WI38 (cell line): ENCODE measurements around the gene PLEKHG5.
"Not testable (repeated sequence)": the region's sequence is repeated elsewhere in the genome, so short reads cannot be mapped to it uniquely, and the experiment has no call there.

Experiments used
- H3K4me3 ChIP-seq: 2 replicates; pipeline ENCODE4 v1.5.1; 2011; ENCODE audit warnings: low read depth, mild to moderate bottlenecking, control low read depth, low read length
- TF ChIP-seq, protein P1 (sequence below): IDR thresholded peaks from 2 replicates; pipeline ENCODE4 v1.5.1; 2012; ENCODE audit warnings: low read depth, mild to moderate bottlenecking, control low read depth, low read length

PLEKHG5 gene

DNA sequence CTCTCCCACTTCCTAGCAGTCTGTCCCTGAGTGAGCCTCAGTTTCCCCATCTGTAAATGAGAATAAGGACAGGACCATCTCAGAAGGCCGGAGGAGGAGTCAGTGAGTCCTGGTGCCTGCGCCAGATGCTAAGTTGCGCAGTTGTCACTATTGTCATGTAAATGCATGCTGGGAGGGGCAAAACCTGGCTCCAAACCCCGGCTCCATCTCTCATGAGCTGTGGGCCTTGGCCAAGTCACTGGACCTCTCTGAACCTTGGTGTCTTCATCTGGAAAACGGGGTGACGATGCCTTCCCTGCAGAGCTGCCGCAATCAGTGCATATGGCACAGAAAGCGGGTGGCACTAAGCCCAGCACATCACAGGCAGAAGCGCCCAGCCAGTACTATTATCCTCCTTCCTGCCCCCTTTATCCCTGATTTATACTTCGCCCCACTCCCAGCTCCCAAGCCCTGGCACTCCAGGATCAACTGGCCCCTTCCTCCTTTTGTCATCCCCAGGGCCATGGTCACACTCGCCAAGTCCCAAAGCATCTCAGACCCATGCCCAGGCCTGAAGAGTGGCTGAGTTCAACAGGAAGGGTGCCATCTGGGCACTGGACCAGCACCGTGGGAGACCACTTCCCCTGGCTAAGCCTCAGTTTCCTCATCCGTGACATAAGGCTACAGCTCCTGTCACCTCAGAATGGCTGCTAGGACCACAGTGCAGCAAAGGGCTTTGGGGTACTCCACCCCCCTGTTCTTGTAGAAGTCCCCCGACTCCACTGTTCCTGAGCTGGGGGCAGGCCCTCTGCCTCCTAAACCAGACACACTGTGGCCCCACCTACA, 4.3 kb upstream of the PLEKHG5 start:
- TF ChIP-seq, protein P1, sequence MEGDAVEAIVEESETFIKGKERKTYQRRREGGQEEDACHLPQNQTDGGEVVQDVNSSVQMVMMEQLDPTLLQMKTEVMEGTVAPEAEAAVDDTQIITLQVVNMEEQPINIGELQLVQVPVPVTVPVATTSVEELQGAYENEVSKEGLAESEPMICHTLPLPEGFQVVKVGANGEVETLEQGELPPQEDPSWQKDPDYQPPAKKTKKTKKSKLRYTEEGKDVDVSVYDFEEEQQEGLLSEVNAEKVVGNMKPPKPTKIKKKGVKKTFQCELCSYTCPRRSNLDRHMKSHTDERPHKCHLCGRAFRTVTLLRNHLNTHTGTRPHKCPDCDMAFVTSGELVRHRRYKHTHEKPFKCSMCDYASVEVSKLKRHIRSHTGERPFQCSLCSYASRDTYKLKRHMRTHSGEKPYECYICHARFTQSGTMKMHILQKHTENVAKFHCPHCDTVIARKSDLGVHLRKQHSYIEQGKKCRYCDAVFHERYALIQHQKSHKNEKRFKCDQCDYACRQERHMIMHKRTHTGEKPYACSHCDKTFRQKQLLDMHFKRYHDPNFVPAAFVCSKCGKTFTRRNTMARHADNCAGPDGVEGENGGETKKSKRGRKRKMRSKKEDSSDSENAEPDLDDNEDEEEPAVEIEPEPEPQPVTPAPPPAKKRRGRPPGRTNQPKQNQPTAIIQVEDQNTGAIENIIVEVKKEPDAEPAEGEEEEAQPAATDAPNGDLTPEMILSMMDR, result no peak
- H3K4me3 ChIP-seq, result no peak overlapping the region

DNA sequence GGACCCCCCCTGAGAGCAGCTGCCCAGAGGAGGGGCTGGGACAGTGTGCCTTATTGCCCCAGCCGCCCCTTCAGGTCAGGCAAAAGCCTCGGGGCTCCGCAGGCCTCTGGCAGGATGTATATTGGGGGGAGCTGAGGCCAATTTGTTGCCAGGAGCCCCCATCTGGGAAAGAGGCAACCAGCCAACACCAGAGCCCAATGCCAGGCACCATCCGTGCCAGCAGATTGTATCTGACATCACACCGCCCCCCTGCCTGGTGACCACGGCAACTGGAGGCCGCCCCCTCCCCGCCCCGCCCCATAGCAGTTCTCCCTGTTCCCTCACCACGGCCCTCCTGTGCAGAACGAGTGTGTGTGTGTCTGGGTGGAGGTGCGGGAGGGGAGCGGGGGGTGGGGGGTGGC, 3.6 kb upstream of the PLEKHG5 start:
- TF ChIP-seq, protein P1, result no peak
- no peak overlapping the region for H3K4me3 ChIP-seq

DNA sequence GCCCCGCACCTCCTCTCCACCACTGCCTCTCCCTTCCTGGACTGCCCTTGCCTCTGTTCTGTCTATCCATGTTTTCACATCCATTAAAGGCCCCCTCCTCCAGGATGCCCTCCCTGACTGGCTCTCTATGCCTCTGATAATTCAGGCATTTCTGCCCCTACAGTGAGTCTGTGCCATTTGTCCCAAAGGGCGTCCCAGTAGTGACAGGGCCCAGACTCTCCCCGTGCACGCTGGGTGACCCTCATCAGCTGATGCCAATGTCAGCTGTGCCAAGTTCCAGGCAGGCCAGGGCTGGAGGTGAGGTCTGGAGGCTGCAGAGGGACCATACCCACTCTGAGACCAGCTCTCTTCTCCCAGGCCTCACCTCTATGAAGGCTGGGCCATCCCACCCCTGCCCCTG, 3.2 kb upstream of the PLEKHG5 start:
- no peak overlapping the region for H3K4me3 ChIP-seq
- TF ChIP-seq, protein P1, result no peak

DNA sequence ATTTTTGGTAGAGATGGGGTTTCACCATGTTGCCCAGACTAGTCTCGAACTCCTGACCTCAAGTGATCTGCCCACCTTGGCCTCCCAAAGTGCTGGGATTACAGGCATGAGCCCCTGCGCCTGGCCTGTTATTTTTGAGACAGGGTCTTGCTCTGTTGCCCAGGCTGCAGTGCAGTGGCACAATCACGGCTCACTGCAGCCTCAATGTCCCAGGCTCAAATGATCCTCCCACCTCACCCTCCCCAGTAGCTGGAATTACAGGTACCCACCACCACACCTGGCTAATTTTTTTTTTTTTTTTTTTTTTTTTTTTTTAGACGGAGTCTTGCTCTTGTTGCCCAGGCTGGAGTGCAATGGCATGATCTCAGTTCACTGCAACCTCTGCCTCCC, 2.4 kb upstream of the PLEKHG5 start:
- not testable (repeated sequence) for H3K4me3 ChIP-seq

DNA sequence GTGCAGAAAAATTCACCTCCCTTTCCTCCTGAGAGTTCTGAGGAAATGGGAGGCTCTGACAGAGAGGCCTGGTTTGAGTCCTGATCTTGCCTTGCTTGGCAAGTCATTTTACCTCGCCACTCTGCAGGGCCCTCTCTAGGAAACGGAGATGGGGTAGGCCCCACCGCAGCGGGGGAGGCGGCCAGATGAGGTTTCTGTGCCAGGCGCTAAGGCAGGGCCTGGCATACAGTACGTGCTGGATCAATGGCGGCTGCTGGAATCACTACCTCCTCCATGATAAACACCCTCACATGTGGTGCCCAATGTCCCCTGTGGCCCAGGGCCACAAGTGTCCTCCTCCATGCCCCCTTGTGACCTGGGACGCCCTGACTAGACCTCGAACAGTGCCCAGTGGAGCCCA, 499 bp upstream of the PLEKHG5 start:
- TF ChIP-seq, protein P1, result no peak
- no peak overlapping the region for H3K4me3 ChIP-seq

DNA sequence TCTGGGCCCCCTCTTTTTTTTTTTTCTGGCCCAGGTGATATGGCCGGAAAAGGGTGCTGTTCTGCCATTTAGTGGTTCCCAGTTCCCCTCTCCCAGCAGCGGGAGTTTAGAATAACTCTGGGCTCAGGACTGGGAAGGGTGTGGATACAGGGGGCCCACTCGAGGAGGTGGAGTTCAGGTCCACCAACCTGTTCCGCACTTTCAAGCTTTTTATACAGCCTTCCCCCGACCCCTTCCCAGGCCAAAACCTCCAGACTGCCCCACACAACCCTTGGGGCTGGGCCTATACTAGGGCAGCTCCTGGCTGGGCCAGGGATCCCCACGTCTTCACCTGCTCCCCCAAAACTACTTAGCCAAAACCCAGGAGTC, 402 bp downstream of the PLEKHG5 start:
- H3K4me3 ChIP-seq, result peak overlapping the region; percentile 66
- TF ChIP-seq, protein P1, result no peak

DNA sequence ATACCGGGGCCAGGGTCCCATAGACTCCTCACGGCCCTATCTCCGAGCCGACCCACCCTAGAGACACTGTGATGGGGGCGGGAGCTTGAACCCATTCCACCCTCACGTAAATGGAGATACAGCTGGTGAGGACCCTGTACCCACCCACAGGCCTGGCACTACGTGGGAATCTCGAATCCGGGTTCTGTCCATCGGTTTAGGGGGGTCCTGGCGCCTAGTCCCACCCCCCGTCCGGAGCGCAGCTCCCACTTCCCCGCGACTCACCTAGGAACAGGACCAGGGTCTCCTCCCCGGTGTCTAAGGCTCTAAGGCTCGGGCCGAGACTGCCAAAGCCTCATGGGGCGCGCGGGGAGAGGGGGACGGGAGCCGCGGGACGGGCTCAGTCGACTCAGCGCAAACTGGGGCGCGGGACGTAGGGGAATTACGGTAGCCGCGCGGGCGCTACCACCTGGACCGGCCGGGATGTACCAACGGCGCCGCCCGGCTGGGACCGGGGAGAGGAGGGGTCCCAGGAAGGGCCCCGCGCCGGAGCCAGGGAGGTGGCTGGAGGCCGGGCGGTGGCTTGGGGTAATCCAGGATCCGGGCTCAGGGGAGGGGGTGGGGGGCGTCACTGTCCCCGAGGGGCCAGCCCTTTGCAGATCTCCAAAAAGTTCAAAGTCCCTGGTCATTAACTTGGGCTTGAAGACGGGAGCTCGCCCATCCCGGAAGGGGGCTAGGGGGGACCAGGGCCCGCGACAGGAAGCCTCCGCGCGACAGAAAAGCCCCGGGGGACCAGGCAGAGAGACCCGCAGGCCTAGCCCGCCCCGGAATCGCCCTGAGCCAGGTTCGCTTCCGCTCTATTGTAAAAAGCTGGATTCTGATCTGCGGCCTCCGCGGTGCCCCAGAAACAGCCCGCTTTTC, 1.0 kb downstream of the PLEKHG5 start:
- peak overlapping the region; percentile 66 for H3K4me3 ChIP-seq
- TF ChIP-seq, protein P1, result no peak
